NOMO-1 treated with dmso at 0.1 percent for 144 hours (cell line): Measurements from ENCODE around the gene LRMDA.
"Not testable (repeated sequence)": the region's sequence is repeated elsewhere in the genome, so short reads cannot be mapped to it uniquely, and the experiment has no call there.

Experiments used
- DNase-seq: peaks from one replicate; lab custom pipeline; 2025; ENCODE audit not compliant: unreplicated experiment; lab: John Stamatoyannopoulos, UW

LRMDA gene

GRCh38 chr10:75730847-75731246, 299.4 kb downstream of the LRMDA start:
- no peak for DNase-seq

- DNase-seq: no peak
Observed at GRCh38 chr10:75733135-75733890, 301.9 kb downstream of the LRMDA start.

- no peak for DNase-seq
Observed at GRCh38 chr10:75736151-75736640, 304.8 kb downstream of the LRMDA start.

- no peak for DNase-seq
Observed at GRCh38 chr10:75736889-75737579, 305.6 kb downstream of the LRMDA start.

GRCh38 chr10:75737580-75737949, 306.1 kb downstream of the LRMDA start:
- DNase-seq: no peak

GRCh38 chr10:75738924-75739323, 307.5 kb downstream of the LRMDA start:
- no peak for DNase-seq

GRCh38 chr10:75739414-75740143, 308.2 kb downstream of the LRMDA start:
- no peak for DNase-seq

GRCh38 chr10:75740541-75740940, 309.1 kb downstream of the LRMDA start:
- no peak for DNase-seq

GRCh38 chr10:75742355-75742754, 310.9 kb downstream of the LRMDA start:
- DNase-seq: no peak

- DNase-seq: no peak
Observed at GRCh38 chr10:75743291-75743778, 311.9 kb downstream of the LRMDA start.

- DNase-seq: no peak
Observed at GRCh38 chr10:75744261-75744660, 312.8 kb downstream of the LRMDA start.

- DNase-seq: no peak
Observed at GRCh38 chr10:75746356-75746755, 314.9 kb downstream of the LRMDA start.

GRCh38 chr10:75750093-75750875, 318.9 kb downstream of the LRMDA start:
- not testable (repeated sequence) for DNase-seq

- DNase-seq: no peak
Observed at GRCh38 chr10:75751232-75751631, 319.8 kb downstream of the LRMDA start.

GRCh38 chr10:75753621-75754020, 322.2 kb downstream of the LRMDA start:
- no peak for DNase-seq

GRCh38 chr10:75754096-75754831, 322.8 kb downstream of the LRMDA start:
- DNase-seq: no peak

GRCh38 chr10:75755528-75755927, 324.1 kb downstream of the LRMDA start:
- no peak for DNase-seq

GRCh38 chr10:75761289-75761688, 329.9 kb downstream of the LRMDA start:
- DNase-seq: no peak

- no peak for DNase-seq
Observed at GRCh38 chr10:75762431-75762802, 331.0 kb downstream of the LRMDA start.

- no peak for DNase-seq
Observed at GRCh38 chr10:75763652-75764051, 332.2 kb downstream of the LRMDA start.
